SK-N-SH (cell line): ENCODE results near the gene ZBTB47. TPM values are rescaled to one million over a fixed set of nuclear protein-coding genes. Genes with fewer than 3 reads are reported as not detected.

Source experiments
- CTCF ChIA-PET: fragments of 300-600, 350-600 bp; formaldehyde crosslinking; extraction: SDS; loops from one replicate; lab custom pipeline; 2021; lab: Yijun Ruan, JAX
- POLR2A ChIA-PET: fragments of 350-600 bp; sonication (Branson Sonifier 250); formaldehyde crosslinking; extraction: SDS; loops from one replicate; lab custom pipeline; 2020; ENCODE audit warnings: antibody characterized with exemption, inconsistent platforms; lab: Yijun Ruan, JAX
- DNase-seq: peaks from one replicate; pipeline ENCODE4 v3.0.0; 2012
- H2AFZ ChIP-seq: fragments of 200-600 bp; sonication (generic); 2 replicates; pipeline ENCODE4 v1.8.1; 2016; ENCODE audit warnings: antibody characterized with exemption, mild to moderate bottlenecking, low read depth
- H3F3A ChIP-seq: fragments of 200-600 bp; sonication (generic); replicated peaks from 2 replicates; pipeline ENCODE3; 2016; ENCODE audit warnings: antibody characterized with exemption, mild to moderate bottlenecking; ENCODE audit not compliant: insufficient read depth
- H3K27ac ChIP-seq, 2 experiments: fragments of 200-500 bp in 1 of 2; fragments of 200-600 bp in 1 of 2; sonication (Bioruptor generic) in 1 of 2; sonication (generic), shearing (Covaris generic) in 1 of 2; 2 replicates each; pipeline versions ENCODE4 v1.5.1 to v1.6.1; 2014 to 2016; ENCODE audit warnings: low read depth in 2 of 2, inconsistent platforms in 1 of 2, low read length in 1 of 2, mild to moderate bottlenecking in 1 of 2, mixed read lengths in 1 of 2
- H3K27me3 ChIP-seq: fragments of 200-600 bp; sonication (generic), shearing (Covaris generic); 2 replicates; pipeline ENCODE4 v1.6.1; 2016; ENCODE audit warnings: mixed run types; ENCODE audit not compliant: insufficient read depth
- H3K36me3 ChIP-seq, 2 experiments: fragments of 200-500 bp in 1 of 2; fragments of 200-600 bp in 1 of 2; sonication (Bioruptor generic) in 1 of 2; sonication (generic) in 1 of 2; replicated peaks in 1 of 2; 2 replicates each; pipeline versions ENCODE3 to v1.5.1; 2014 to 2016; ENCODE audit warnings: low read length in 1 of 2, mild to moderate bottlenecking in 1 of 2; ENCODE audit not compliant: insufficient read depth in 2 of 2, control insufficient read depth in 1 of 2
- H3K4me1 ChIP-seq, 2 experiments: fragments of 200-500 bp in 1 of 2; fragments of 200-600 bp in 1 of 2; sonication (Bioruptor generic) in 1 of 2; sonication (generic), shearing (Covaris generic) in 1 of 2; 2 replicates each; pipeline versions ENCODE4 v1.5.1 to v1.6.1; 2014 to 2016; ENCODE audit warnings: low read depth in 1 of 2, low read length in 1 of 2, mixed run types in 1 of 2; ENCODE audit not compliant: insufficient read depth in 2 of 2, control insufficient read depth in 1 of 2
- H3K4me2 ChIP-seq: fragments of 200-600 bp; sonication (generic), shearing (Covaris generic); 2 replicates; pipeline ENCODE4 v1.6.1; 2017; ENCODE audit warnings: mixed run types
- H3K4me3 ChIP-seq, 2 experiments: fragments of 200-500 bp in 1 of 2; fragments of 200-600 bp in 1 of 2; sonication (Bioruptor generic) in 1 of 2; sonication (generic), shearing (Covaris generic) in 1 of 2; 2 replicates each; pipeline versions ENCODE4 v1.5.1 to v1.8.1; 2014 to 2016; ENCODE audit warnings: low read depth in 2 of 2, inconsistent platforms in 1 of 2, low read length in 1 of 2, mild to moderate bottlenecking in 1 of 2, mixed read lengths in 1 of 2, moderate library complexity in 1 of 2
- H3K79me2 ChIP-seq: fragments of 200-600 bp; sonication (generic); 2 replicates; pipeline ENCODE4 v1.8.1; 2017; ENCODE audit warnings: mild to moderate bottlenecking; ENCODE audit not compliant: insufficient read depth
- H3K9ac ChIP-seq: fragments of 200-600 bp; sonication (generic); 2 replicates; pipeline ENCODE4 v1.6.1; 2017; ENCODE audit warnings: mixed run types
- H3K9me2 ChIP-seq: fragments of 200-600 bp; sonication (generic); 2 replicates; pipeline ENCODE4 v1.6.1; 2017; ENCODE audit warnings: mixed run types
- H3K9me3 ChIP-seq: fragments of 200-600 bp; sonication (generic); 2 replicates; pipeline ENCODE4 v1.6.1; 2017; ENCODE audit warnings: mixed run types, mild to moderate bottlenecking, moderate library complexity
- H4K20me1 ChIP-seq: fragments of 200-600 bp; sonication (generic); 2 replicates; pipeline ENCODE4 v1.6.1; 2017; ENCODE audit warnings: mild to moderate bottlenecking, mixed run types; ENCODE audit not compliant: insufficient read depth
- CHD2 ChIP-seq: fragments of 150-350 bp; IDR thresholded peaks from 2 replicates; pipeline ENCODE4 v1.6.1; 2018; ENCODE audit warnings: low read length; ENCODE audit not compliant: partially characterized antibody
- ELF1 ChIP-seq: IDR thresholded peaks from 2 replicates; pipeline ENCODE4 v1.4.0; 2012
- FOSL2 ChIP-seq: IDR thresholded peaks from 2 replicates; pipeline ENCODE4 v1.4.0; 2012; ENCODE audit warnings: low read depth, mild to moderate bottlenecking, moderate library complexity, borderline replicate concordance
- FOXM1 ChIP-seq: IDR thresholded peaks from 2 replicates; pipeline ENCODE4 v1.4.0; 2012; ENCODE audit warnings: low read depth, mild to moderate bottlenecking
- GATA2 ChIP-seq: sonication (generic); formaldehyde crosslinking; IDR thresholded peaks from 2 replicates; pipeline ENCODE4 v1.5.0; 2020; ENCODE audit warnings: mild to moderate bottlenecking, missing genetic modification reagents
- JUND ChIP-seq: IDR thresholded peaks from 2 replicates; pipeline ENCODE4 v1.4.0; 2012
- MEF2A ChIP-seq: IDR thresholded peaks from 2 replicates; pipeline ENCODE4 v1.4.0; 2012; ENCODE audit warnings: low read depth, borderline replicate concordance
- NRF1 ChIP-seq: IDR thresholded peaks from 2 replicates; pipeline ENCODE4 v1.6.1; 2012; ENCODE audit warnings: low read depth, mild to moderate bottlenecking, low read length
- PBX3 ChIP-seq: IDR thresholded peaks from 2 replicates; pipeline ENCODE4; 2012
- POLR2AphosphoS5 ChIP-seq: IDR thresholded peaks from 2 replicates; pipeline ENCODE4 v1.6.1; 2012; ENCODE audit warnings: low read depth, low read length
- RAD21 ChIP-seq: IDR thresholded peaks from 2 replicates; pipeline ENCODE4 v1.6.1; 2012; ENCODE audit warnings: mild to moderate bottlenecking, low read length
- RCOR1 ChIP-seq: fragments of 150-350 bp; IDR thresholded peaks from 2 replicates; pipeline ENCODE4 v1.6.1; 2017; ENCODE audit warnings: antibody characterized with exemption, low read length
- REST ChIP-seq: IDR thresholded peaks from 2 replicates; pipeline ENCODE4 v1.6.1; 2012; ENCODE audit warnings: mild to moderate bottlenecking, low read depth, low read length, moderate library complexity
- RFX5 ChIP-seq: IDR thresholded peaks from 2 replicates; pipeline ENCODE4 v1.6.1; 2012; ENCODE audit warnings: mild to moderate bottlenecking, improper control_type of control experiment, low read length
- RXRA ChIP-seq: IDR thresholded peaks from 2 replicates; pipeline ENCODE4 v1.4.0; 2012; ENCODE audit warnings: low read depth, mild to moderate bottlenecking, borderline replicate concordance
- TCF12 ChIP-seq: IDR thresholded peaks from 2 replicates; pipeline ENCODE4 v1.4.0; 2012
- TEAD4 ChIP-seq: IDR thresholded peaks from 2 replicates; pipeline ENCODE4 v1.4.0; 2012; ENCODE audit warnings: mild to moderate bottlenecking, borderline replicate concordance; ENCODE audit not compliant: insufficient read depth
- ZBTB33 ChIP-seq: IDR thresholded peaks from 2 replicates; pipeline ENCODE4 v1.4.0; 2012; ENCODE audit warnings: low read depth, borderline replicate concordance
- WGBS: methylation state at CpG from one replicate; pipeline ENCODE4 v1.1.6; 2017; ENCODE audit warnings: low lambda C conversion rate; 5-methylcytosine and 5-hydroxymethylcytosine counted together
- polyA plus RNA-seq, 3 experiments: library from polyadenylated mRNA; depleted of rRNA; stranded (reverse); fragments of >200 nt; gene quantifications; 2 replicates each; pipeline ENCODE4 v1.2.3, GENCODE V29; 2012

The ZBTB47 gene
- polyA plus RNA-seq, 1 of the 3 experiments (the other 2 are of a cell fraction), result 9.9 TPM

- no peaks in the 10 kb centered on the region for H4K20me1 ChIP-seq
- no peak overlapping the region for H3K4me2 ChIP-seq
- H3K27me3 ChIP-seq, result no peaks in the 10 kb centered on the region
- peaks cover 0 to 14% of the 10 kb centered on the region in 2 experiments; a peak in 1 of 4 replicates for H3K4me1 ChIP-seq
- H3K9me3 ChIP-seq, result no peaks in the 10 kb centered on the region
- no peak overlapping the region for H3K27ac ChIP-seq
- WGBS, result 98% methylated on average over 10 of the region's 38 CpGs
- ChIA-PET CTCF (interaction anchor here (0.9 kb wide), 1 partner anchor 117 kb away, joined by 3 read pairs; no protein-coding TSS in a partner anchor), POLR2A (interaction anchor here (0.6 kb wide), 1 partner anchor 122 kb away, joined by 3 read pairs; no protein-coding TSS in a partner anchor)
- no peak overlapping the region for H2AFZ ChIP-seq
- H3K36me3 ChIP-seq, result peaks cover 0 to 18% of the 10 kb centered on the region in 2 experiments
- DNase-seq, result peak; percentile 24
- no peak overlapping the region for H3K9ac ChIP-seq
- H3K4me3 ChIP-seq, result no peak overlapping the region
- no peaks in the 10 kb centered on the region for H3K9me2 ChIP-seq
- no peak for TF ChIP-seq MEF2A
- TF ChIP-seq ZBTB33, result no peak
- no peak for TF ChIP-seq RFX5
- TF ChIP-seq RXRA, result no peak
- TF ChIP-seq RAD21, result no peak
- no peak for TF ChIP-seq CHD2
- no peak for TF ChIP-seq GATA2
- H3K79me2 ChIP-seq, result no peaks in the 10 kb centered on the region
- H3F3A ChIP-seq, result no peaks in the 10 kb centered on the region
Observed at GRCh38 chr3:42663581-42664437, 10.3 kb downstream of the ZBTB47 start.

- H3K4me2 ChIP-seq, result no peak overlapping the region
- H3K4me3 ChIP-seq, result no peak overlapping the region
- no peak overlapping the region for H2AFZ ChIP-seq
- peaks cover 0 to 16% of the 10 kb centered on the region in 2 experiments for H3K36me3 ChIP-seq
- no peaks in the 10 kb centered on the region for H3K27me3 ChIP-seq
- H3K9me3 ChIP-seq, result no peaks in the 10 kb centered on the region
- 96% methylated on average over 18 of the region's 19 CpGs for WGBS
- peaks cover 0 to 14% of the 10 kb centered on the region in 2 experiments; a peak in 1 of 4 replicates for H3K4me1 ChIP-seq
- no peaks in the 10 kb centered on the region for H3K9me2 ChIP-seq
- peak; percentile 25 for DNase-seq
- no peak overlapping the region for H3K27ac ChIP-seq
- ChIA-PET POLR2A (interaction anchor here (0.6 kb wide), 1 partner anchor 121 kb away, joined by 3 read pairs; no protein-coding TSS in a partner anchor), CTCF (interaction anchor here (1.3 kb wide), 1 partner anchor 83 kb away, joined by 4 read pairs; no protein-coding TSS in a partner anchor)
- no peaks in the 10 kb centered on the region for H4K20me1 ChIP-seq
- H3F3A ChIP-seq, result no peaks in the 10 kb centered on the region
- H3K79me2 ChIP-seq, result no peaks in the 10 kb centered on the region
- H3K9ac ChIP-seq, result no peak overlapping the region
- TF ChIP-seq TEAD4 (no peak), MEF2A (no peak), PBX3 (no peak), FOSL2 (no peak), ZBTB33 (no peak), ELF1 (no peak), REST (no peak), POLR2AphosphoS5 (no peak), CHD2 (no peak), RCOR1 (no peak), NRF1 (no peak), TCF12 (no peak), FOXM1 (no peak), RFX5 (no peak), JUND (no peak)
Observed at GRCh38 chr3:42664438-42664803, 10.9 kb downstream of the ZBTB47 start.
